Measurements from ENCODE around the gene ITGB1.
"Not testable (repeated sequence)": the region's sequence is repeated elsewhere in the genome, so short reads cannot be mapped to it uniquely, and the experiment has no call there.

Gene ITGB1

DNA sequence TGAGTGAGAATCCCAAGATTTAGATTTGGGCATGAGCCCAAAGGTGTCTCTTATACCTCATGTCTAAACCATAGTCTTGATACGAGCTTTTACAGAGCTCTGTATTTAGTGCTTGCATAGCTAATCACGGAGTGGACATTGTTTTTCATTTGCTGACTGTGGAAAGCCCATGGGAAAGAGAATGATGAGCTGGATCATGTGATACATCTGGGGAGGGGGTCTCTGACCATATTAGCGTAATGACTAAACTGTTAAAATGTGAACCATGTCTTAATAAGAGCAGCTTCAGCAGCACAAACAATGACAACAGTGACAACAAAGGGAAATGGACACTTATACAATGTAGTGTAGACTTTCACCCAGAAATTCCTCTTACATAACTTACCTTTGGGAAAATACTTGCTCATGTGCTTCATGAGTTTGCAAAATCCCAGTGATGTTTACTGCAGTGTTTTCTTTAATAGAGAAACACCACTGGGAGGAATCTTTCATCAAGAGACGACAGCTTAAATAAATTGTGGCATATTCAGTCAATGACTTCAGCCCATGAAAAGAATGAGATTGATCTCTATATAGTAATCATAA is 44.0 kb upstream of the ITGB1 start:
- Histone ChIP-seq H3K79me1 (ENCODE audit: low read depth, low read length) (no peaks in the 10 kb centered on the region), H3K18ac (ENCODE audit: low read length) (no peak overlapping the region), H2BK15ac (ENCODE audit: low read length) (no peak overlapping the region), H3K14ac (ENCODE audit: low read length) (no peak overlapping the region), H3K23ac (ENCODE audit: low read depth, low read length, poor library complexity) (no peak overlapping the region), H3K4ac (ENCODE audit: low read length) (no peak overlapping the region), H2BK5ac (ENCODE audit: low read length) (no peak overlapping the region), H2AK5ac (ENCODE audit: low read depth, low read length) (no peak overlapping the region), H3K9me3 (replicated peaks in 1 of 2; ENCODE audit: control insufficient read depth in 2 of 2, insufficient read depth in 1 of 2, low read depth in 1 of 2, low read length in 2 of 2) (peaks cover 0 to 4% of the 10 kb centered on the region in 2 donors), H3K27ac (replicated peaks; ENCODE audit: low read length) (no peak overlapping the region), H2AFZ (ENCODE audit: low read length) (no peak overlapping the region), H3K9ac (ENCODE audit: low read depth, low read length, poor library complexity) (no peak overlapping the region), H2BK120ac (ENCODE audit: low read depth, low read length) (no peak overlapping the region), H4K8ac (ENCODE audit: low read depth, low read length) (no peak overlapping the region), H2BK12ac (ENCODE audit: low read length) (no peak overlapping the region), H4K91ac (ENCODE audit: low read depth, low read length, poor library complexity) (no peak overlapping the region), H3K4me2 (ENCODE audit: insufficient read depth, low read length, poor library complexity, severe bottlenecking) (no peak overlapping the region), H3K4me3 (ENCODE audit: low read length in 2 of 2) (no peak overlapping the region), H3K4me1 (ENCODE audit: control insufficient read depth in 2 of 2, insufficient read depth in 1 of 2, low read depth in 1 of 2, low read length in 2 of 2) (peaks cover 2 to 6% of the 10 kb centered on the region in 2 donors), H3K36me3 (replicated peaks in 1 of 2; ENCODE audit: control insufficient read depth in 2 of 2, insufficient read depth in 2 of 2, low read length in 2 of 2) (no peaks in the 10 kb centered on the region), H3K27me3 (ENCODE audit: control insufficient read depth in 3 of 3, insufficient read depth in 3 of 3, low read depth in 1 of 3, low read length in 3 of 3) (no peaks in the 10 kb centered on the region)
- WGBS, 2 donors (ENCODE audit: extremely low coverage in 2 of 2, insufficient read length in 2 of 2, insufficient replicate concordance in 1 of 2), result no CpG with 5 or more reads among the region's 4 CpGs
- no peak for DNase-seq (ENCODE audit: low spot score)

DNA sequence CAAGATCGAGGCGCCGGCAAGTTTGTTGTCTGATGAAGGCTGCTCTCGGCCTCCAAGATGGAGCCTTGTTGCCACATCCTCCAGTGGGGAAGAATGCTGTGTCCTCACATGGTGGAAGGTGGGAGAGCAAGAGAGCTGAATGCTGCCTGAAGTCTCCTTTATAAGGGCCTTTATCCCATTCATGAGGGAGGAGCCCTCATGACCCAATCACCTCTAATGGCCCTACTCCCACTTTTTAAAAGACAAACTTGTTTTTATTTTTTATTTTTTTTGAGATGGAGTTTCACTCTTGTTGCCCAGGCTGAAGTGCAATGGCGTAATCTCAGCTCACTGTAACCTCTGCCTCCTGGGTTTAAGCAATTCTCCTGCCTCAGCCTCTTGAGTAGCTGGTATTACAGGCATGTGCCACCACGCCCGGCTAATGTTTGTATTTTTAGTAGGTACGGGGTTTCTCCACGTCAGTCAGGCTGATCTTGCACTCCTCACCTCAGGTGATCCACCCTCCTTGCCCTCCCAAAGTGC is 40.1 kb upstream of the ITGB1 start:
- H2BK5ac ChIP-seq (ENCODE audit: low read length); H3K4me2 ChIP-seq (ENCODE audit: insufficient read depth, low read length, poor library complexity, severe bottlenecking); H3K4me1 ChIP-seq (ENCODE audit: control insufficient read depth in 2 of 2, insufficient read depth in 1 of 2, low read depth in 1 of 2, low read length in 2 of 2); H3K23ac ChIP-seq (ENCODE audit: low read depth, low read length, poor library complexity); H3K18ac ChIP-seq (ENCODE audit: low read length); H4K91ac ChIP-seq (ENCODE audit: low read depth, low read length, poor library complexity); H3K27ac ChIP-seq (replicated peaks; ENCODE audit: low read length); H2BK12ac ChIP-seq (ENCODE audit: low read length); H3K4ac ChIP-seq (ENCODE audit: low read length); H2BK120ac ChIP-seq (ENCODE audit: low read depth, low read length); H3K14ac ChIP-seq (ENCODE audit: low read length); H3K36me3 ChIP-seq (replicated peaks in 1 of 2; ENCODE audit: control insufficient read depth in 2 of 2, insufficient read depth in 2 of 2, low read length in 2 of 2); H2AFZ ChIP-seq (ENCODE audit: low read length); H3K79me1 ChIP-seq (ENCODE audit: low read depth, low read length); H4K8ac ChIP-seq (ENCODE audit: low read depth, low read length); H2AK5ac ChIP-seq (ENCODE audit: low read depth, low read length); H3K4me3 ChIP-seq (ENCODE audit: low read length in 2 of 2); H3K9ac ChIP-seq (ENCODE audit: low read depth, low read length, poor library complexity); H3K9me3 ChIP-seq (replicated peaks in 1 of 2; ENCODE audit: control insufficient read depth in 2 of 2, insufficient read depth in 1 of 2, low read depth in 1 of 2, low read length in 2 of 2); H2BK15ac ChIP-seq (ENCODE audit: low read length); H3K27me3 ChIP-seq (ENCODE audit: control insufficient read depth in 3 of 3, insufficient read depth in 3 of 3, low read depth in 1 of 3, low read length in 3 of 3); DNase-seq (ENCODE audit: low spot score): not testable (repeated sequence)
- no CpG with 5 or more reads among the region's 9 CpGs for WGBS, 2 donors (ENCODE audit: extremely low coverage in 2 of 2, insufficient read length in 2 of 2, insufficient replicate concordance in 1 of 2)

DNA sequence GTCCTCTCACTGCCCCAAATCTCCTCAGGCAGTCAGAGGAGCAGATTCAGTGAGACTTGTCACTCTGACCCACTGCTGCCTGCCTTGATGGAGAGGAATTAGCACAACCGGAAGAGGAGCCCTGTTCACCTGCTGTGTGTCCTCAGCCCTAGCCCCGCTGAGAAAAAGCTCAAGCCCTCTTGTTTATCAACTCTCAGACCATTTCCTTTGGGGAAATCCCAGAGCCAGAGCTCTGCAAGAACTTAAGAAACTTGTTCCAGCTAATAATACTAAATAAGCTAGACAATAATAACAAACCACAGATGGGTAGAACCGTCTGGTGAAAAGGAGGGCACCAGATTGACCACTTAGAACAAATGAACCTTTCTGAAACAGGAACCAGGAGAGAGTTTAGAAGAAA is 37.7 kb upstream of the ITGB1 start:
- Histone ChIP-seq H3K4ac (ENCODE audit: low read length) (no peak overlapping the region), H3K4me2 (ENCODE audit: insufficient read depth, low read length, poor library complexity, severe bottlenecking) (no peak overlapping the region), H2AFZ (ENCODE audit: low read length) (peak overlapping the region; percentile 27), H2BK5ac (ENCODE audit: low read length) (no peak overlapping the region), H3K14ac (ENCODE audit: low read length) (no peak overlapping the region), H3K79me1 (ENCODE audit: low read depth, low read length) (no peaks in the 10 kb centered on the region), H3K23ac (ENCODE audit: low read depth, low read length, poor library complexity) (no peak overlapping the region), H2BK12ac (ENCODE audit: low read length) (no peak overlapping the region), H4K91ac (ENCODE audit: low read depth, low read length, poor library complexity) (no peak overlapping the region), H3K36me3 (replicated peaks in 1 of 2; ENCODE audit: control insufficient read depth in 2 of 2, insufficient read depth in 2 of 2, low read length in 2 of 2) (no peaks in the 10 kb centered on the region), H3K18ac (ENCODE audit: low read length) (no peak overlapping the region), H3K27me3 (ENCODE audit: control insufficient read depth in 3 of 3, insufficient read depth in 3 of 3, low read depth in 1 of 3, low read length in 3 of 3) (no peaks in the 10 kb centered on the region), H3K27ac (replicated peaks; ENCODE audit: low read length) (no peak overlapping the region), H3K9me3 (replicated peaks in 1 of 2; ENCODE audit: control insufficient read depth in 2 of 2, insufficient read depth in 1 of 2, low read depth in 1 of 2, low read length in 2 of 2) (peaks cover 2 to 11% of the 10 kb centered on the region in 2 donors), H3K4me1 (ENCODE audit: control insufficient read depth in 2 of 2, insufficient read depth in 1 of 2, low read depth in 1 of 2, low read length in 2 of 2) (no peaks in the 10 kb centered on the region), H4K8ac (ENCODE audit: low read depth, low read length) (no peak overlapping the region), H2BK120ac (ENCODE audit: low read depth, low read length) (no peak overlapping the region), H3K4me3 (ENCODE audit: low read length in 2 of 2) (no peak overlapping the region), H3K9ac (ENCODE audit: low read depth, low read length, poor library complexity) (no peak overlapping the region), H2BK15ac (ENCODE audit: low read length) (no peak overlapping the region), H2AK5ac (ENCODE audit: low read depth, low read length) (no peak overlapping the region)
- no CpG with 5 or more reads among the region's 3 CpGs for WGBS, 2 donors (ENCODE audit: extremely low coverage in 2 of 2, insufficient read length in 2 of 2, insufficient replicate concordance in 1 of 2)
- DNase-seq (ENCODE audit: low spot score), result no peak

DNA sequence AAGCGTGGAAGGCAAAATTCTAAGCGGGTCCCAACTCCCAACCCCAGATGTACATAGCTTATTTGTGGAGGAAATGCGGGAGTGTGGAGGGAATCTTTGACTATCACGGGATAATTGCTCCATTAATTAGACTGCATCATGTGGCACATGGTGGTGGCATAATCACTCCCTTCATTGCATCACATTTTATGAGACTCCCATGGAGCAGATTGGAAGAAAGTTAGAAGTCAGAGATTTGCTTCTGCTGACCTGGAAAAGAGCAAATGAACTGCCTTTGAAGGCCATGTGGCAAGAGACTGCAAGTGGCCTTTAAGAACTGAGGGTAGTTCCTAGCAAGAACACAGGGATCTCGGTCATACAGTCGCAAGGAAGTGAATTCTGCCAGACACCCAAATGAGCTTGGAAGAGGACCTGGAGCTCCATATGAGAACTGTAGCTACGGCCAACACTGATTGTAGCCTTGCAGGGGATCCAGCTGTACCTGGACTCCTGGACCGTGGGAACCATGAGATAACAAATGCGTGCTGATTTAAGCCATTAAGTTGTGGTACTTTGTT is 37.1 kb upstream of the ITGB1 start:
- Histone ChIP-seq H3K27ac (replicated peaks; ENCODE audit: low read length) (no peak overlapping the region), H2BK12ac (ENCODE audit: low read length) (no peak overlapping the region), H4K91ac (ENCODE audit: low read depth, low read length, poor library complexity) (no peak overlapping the region), H3K27me3 (ENCODE audit: control insufficient read depth in 3 of 3, insufficient read depth in 3 of 3, low read depth in 1 of 3, low read length in 3 of 3) (no peaks in the 10 kb centered on the region), H3K14ac (ENCODE audit: low read length) (no peak overlapping the region), H3K4me2 (ENCODE audit: insufficient read depth, low read length, poor library complexity, severe bottlenecking) (no peak overlapping the region), H3K36me3 (replicated peaks in 1 of 2; ENCODE audit: control insufficient read depth in 2 of 2, insufficient read depth in 2 of 2, low read length in 2 of 2) (no peaks in the 10 kb centered on the region), H3K4me1 (ENCODE audit: control insufficient read depth in 2 of 2, insufficient read depth in 1 of 2, low read depth in 1 of 2, low read length in 2 of 2) (no peaks in the 10 kb centered on the region), H3K23ac (ENCODE audit: low read depth, low read length, poor library complexity) (no peak overlapping the region), H3K4me3 (ENCODE audit: low read length in 2 of 2) (no peak overlapping the region), H2BK5ac (ENCODE audit: low read length) (no peak overlapping the region), H4K8ac (ENCODE audit: low read depth, low read length) (no peak overlapping the region), H3K4ac (ENCODE audit: low read length) (no peak overlapping the region), H3K79me1 (ENCODE audit: low read depth, low read length) (no peaks in the 10 kb centered on the region), H3K9me3 (replicated peaks in 1 of 2; ENCODE audit: control insufficient read depth in 2 of 2, insufficient read depth in 1 of 2, low read depth in 1 of 2, low read length in 2 of 2) (peaks cover 3 to 16% of the 10 kb centered on the region in 2 donors), H2AFZ (ENCODE audit: low read length) (peak overlapping the region; percentile 27), H3K18ac (ENCODE audit: low read length) (no peak overlapping the region), H3K9ac (ENCODE audit: low read depth, low read length, poor library complexity) (no peak overlapping the region), H2BK15ac (ENCODE audit: low read length) (no peak overlapping the region), H2BK120ac (ENCODE audit: low read depth, low read length) (no peak overlapping the region), H2AK5ac (ENCODE audit: low read depth, low read length) (no peak overlapping the region)
- DNase-seq (ENCODE audit: low spot score), result no peak
- WGBS, 2 donors (ENCODE audit: extremely low coverage in 2 of 2, insufficient read length in 2 of 2, insufficient replicate concordance in 1 of 2), result no CpG with 5 or more reads among the region's 9 CpGs
